Embryonic facial prominence (tissue), 1 donor: ENCODE measurements around the gene LRRC8E.

Source experiments
- DNase-seq: peaks from one replicate; pipeline ENCODE4 v3.0.0-alpha.2; 2016; ENCODE audit errors: extremely low spot score

LRRC8E gene

GRCh38 chr19:7888145-7888825 lies at the start of gene LRRC8E:
TSS of gene LRRC8E (plus strand) at chr19:7888510. CDS start at chr19:7895604, 7,094 bp downstream.
- no peak for DNase-seq

- no peak for DNase-seq
These were observed 48.8 kb upstream of the LRRC8E start for GRCh38 chr19:7839476-7839875.

GRCh38 chr19:7840629-7841028 lies 47.7 kb upstream of the LRRC8E start:
- DNase-seq, result no peak

- no peak for DNase-seq
These were observed 46.3 kb upstream of the LRRC8E start for GRCh38 chr19:7841751-7842660.

- DNase-seq, result no peak
These were observed 45.5 kb upstream of the LRRC8E start for GRCh38 chr19:7842661-7843294.

GRCh38 chr19:7843521-7843920 lies 44.8 kb upstream of the LRRC8E start:
- no peak for DNase-seq

- DNase-seq, result no peak
These were observed 43.9 kb upstream of the LRRC8E start for GRCh38 chr19:7844405-7844804.

- no peak for DNase-seq
These were observed 43.4 kb upstream of the LRRC8E start for GRCh38 chr19:7844951-7845350.

GRCh38 chr19:7845390-7846154 lies 42.7 kb upstream of the LRRC8E start:
- no peak for DNase-seq

- no peak for DNase-seq
These were observed 42.1 kb upstream of the LRRC8E start for GRCh38 chr19:7846155-7846646.

- DNase-seq, result no peak
These were observed 40.6 kb upstream of the LRRC8E start for GRCh38 chr19:7847664-7848063.

- DNase-seq, result no peak
These were observed 39.4 kb upstream of the LRRC8E start for GRCh38 chr19:7848779-7849457.

- no peak for DNase-seq
These were observed 38.7 kb upstream of the LRRC8E start for GRCh38 chr19:7849631-7849999.

- DNase-seq, result no peak
These were observed 38.1 kb upstream of the LRRC8E start for GRCh38 chr19:7850000-7850813.

- no peak for DNase-seq
These were observed 37.2 kb upstream of the LRRC8E start for GRCh38 chr19:7850945-7851622.

GRCh38 chr19:7851623-7852500 lies 36.4 kb upstream of the LRRC8E start:
- no peak for DNase-seq

GRCh38 chr19:7852851-7853769 lies 35.2 kb upstream of the LRRC8E start:
- no peak for DNase-seq

GRCh38 chr19:7853770-7854128 lies 34.6 kb upstream of the LRRC8E start:
- DNase-seq, result no peak
